Heart left ventricle (tissue), 13 donors: ENCODE results near the gene PLCL1.

Experiments
- CTCF ChIP-seq, 12 donors: fragments of 200-600 bp; sonication (generic) in 4 of 12; IDR thresholded peaks; one replicate each; pipeline versions ENCODE4 v1.5.0 to v1.8.0; 2018 to 2022; ENCODE audit warnings: antibody characterized with exemption in 12 of 12, mild to moderate bottlenecking in 5 of 12
- POLR2A ChIP-seq, 2 donors: fragments of 450-650 bp; IDR thresholded peaks; one replicate each; pipeline ENCODE4 v1.6.1; 2017; ENCODE audit warnings: antibody characterized with exemption in 2 of 2, mild to moderate bottlenecking in 2 of 2, moderate library complexity in 2 of 2
- donor health status: ischemic (EF 13 %, LVEDD 7.1; RV severe dilation, severe dysfunction).
- donor health status: DM: no; HTN: yes; CAD: no.
- donor health status: DM: no; HTN: no; CAD: no.
- donor health status: ischemic (EF 25% LVEDD 6.9; RV normal size, moderate dysfunction).
- donor health status: ischemic (EF 25% LVEDD 5.7; RV mildly dilated, moderate dysfunction).
- donor health status: ischemic (EF 35%, LVEDD 5.7; RV mildly dilated, moderate dysfunction).
- donor health status: nonischemic (EF 11% LVEDD 7.7; RV severe dilation, severe dysfunction).
- donor health status: DM: yes; HTN: yes; CAD: no.
- donor health status: PGD.
- donor health status: ischemic (EF 29% LVEDD 5.4; RV normal size, mild dysfunction).
- donor health status: nonischemic (EF 23%, LVEDD 6.1; RV moderate dilation, normal function).

GRCh38 chr2:197838036-197838435 lies 33.6 kb downstream of the PLCL1 start:
- no peak for TF ChIP-seq CTCF (IDR thresholded peaks at IDR 0.05)
- TF ChIP-seq POLR2A (IDR thresholded peaks at IDR 0.05): no peak
